Glomerular visceral epithelial cell (primary cell): ENCODE measurements around the gene DCAF8L1.
"Not testable (repeated sequence)": the region's sequence is repeated elsewhere in the genome, so short reads cannot be mapped to it uniquely, and the experiment has no call there.

Source experiments
- DNase-seq: peaks from one replicate; pipeline ENCODE4 v3.0.0-alpha.2; 2016; ENCODE audit errors: extremely low spot score

DCAF8L1 gene

DNA sequence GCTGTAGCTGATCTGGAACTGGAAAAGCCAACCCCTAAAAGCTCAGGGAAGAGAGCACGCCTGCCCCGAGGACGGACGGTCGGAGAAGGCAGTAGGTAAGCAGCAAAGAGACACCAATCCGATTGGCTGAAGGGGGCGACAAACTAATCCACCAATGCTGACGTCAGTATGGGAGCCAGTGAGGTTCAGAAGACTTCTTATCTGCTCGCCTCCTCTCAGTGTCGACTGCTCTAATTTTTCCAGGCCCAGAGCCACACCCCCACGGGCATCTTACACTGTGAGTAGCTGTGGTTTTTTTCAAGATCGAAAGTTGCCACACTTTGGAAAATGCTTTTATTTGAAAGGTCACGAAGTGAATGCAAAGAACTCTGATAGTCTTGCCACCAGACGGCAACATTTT, at the start of gene DCAF8L1:
DCAF8L1 (minus strand) TSS at position 101 of the 400 bp plus-strand sequence. CDS start 115 bp downstream, outside the sequence.
- no peak for DNase-seq

DNA sequence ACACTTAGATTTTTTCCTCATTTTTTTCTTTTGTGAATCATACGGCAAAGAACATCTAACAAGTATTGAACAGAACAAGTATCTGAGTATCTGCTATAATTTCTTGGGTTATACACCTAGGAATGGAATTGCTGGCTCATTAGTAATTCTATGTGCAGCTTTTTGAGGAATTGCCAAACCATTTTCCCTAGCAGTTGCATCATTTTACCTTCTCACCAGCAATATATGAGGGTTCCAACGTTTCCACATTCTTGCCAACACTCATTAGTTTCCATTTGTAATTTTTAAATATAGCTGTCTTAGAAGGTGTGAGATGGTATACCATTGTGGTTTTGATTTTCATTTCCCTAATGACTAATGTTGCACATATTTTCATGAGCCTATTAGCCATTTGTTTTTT, 41.1 kb upstream of the DCAF8L1 start:
- DNase-seq: no peak

DNA sequence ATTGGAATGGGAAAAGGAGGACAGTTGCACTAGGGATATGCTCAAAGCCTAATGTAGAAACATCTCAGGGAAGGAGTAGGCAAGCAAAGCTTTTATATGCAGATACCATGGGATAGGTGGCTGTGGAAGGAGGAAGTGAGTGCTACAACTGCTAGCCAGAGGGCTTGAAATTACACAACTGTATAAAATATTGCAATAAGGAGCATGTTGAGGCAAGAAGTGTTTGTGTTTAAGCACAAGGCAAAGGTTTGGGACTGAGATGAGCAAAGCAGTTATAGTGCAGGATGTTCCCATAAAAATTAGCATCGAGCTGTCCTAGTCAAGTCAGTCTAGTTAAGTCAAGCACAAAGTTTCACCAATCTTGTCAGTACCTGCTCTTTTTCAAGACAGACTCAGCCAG, 35.6 kb upstream of the DCAF8L1 start:
- DNase-seq: no peak

DNA sequence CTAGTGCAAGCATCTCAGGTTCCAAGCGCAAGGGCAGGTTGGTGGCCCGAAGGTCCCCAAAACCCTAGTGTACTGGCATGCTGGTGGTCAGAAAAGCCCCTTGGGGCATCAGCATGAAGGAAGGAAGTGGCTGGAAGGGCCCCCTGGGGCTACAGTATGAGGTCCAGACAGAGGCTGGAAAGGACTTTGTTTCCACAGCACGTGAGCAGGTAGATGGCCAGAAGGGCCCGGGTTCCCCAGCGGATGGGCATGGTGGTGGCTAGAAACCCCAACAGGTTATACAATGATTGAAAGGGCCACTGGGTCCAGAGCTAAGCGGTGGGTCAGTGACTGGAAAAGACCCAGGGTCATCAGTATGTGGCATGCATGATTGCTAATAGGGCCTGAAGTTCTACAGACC, 34.7 kb upstream of the DCAF8L1 start:
- DNase-seq: no peak

DNA sequence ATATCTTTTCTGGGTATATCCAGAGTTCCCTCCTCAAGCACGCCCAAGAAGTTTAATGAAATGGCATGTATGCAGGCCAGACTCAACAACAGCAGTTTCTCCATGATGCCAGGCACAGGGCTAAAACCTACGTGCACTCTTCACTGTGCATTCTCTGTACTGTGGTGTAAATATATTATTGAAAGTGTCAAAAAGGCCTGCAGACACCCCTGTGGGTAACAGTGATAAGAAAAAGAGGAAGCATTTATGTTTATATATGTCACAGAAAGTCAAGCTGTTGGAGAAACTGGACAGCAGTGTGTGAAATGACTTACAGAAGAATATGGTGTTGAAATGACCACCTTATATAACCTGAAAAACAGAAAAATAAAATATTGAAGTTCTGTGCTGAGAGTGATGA, 29.6 kb upstream of the DCAF8L1 start:
- DNase-seq: no peak

DNA sequence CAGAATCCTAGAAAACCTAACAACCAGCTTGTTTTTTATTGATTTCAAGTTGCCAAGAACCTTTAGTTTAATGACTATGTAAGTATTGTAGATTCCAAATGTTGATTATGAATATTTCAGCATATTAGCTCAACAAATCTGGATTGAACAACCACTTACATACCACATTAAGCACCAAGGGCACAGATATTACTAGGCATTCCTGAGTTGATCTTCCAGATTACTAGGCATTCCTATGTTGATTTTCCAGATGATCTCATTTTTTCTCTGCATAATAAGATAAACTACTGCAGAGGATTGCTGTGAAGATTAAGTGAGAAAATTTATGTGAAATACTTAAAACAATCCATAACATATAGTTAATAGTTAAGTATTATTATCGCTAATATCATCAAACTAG, 17.4 kb upstream of the DCAF8L1 start:
- no peak for DNase-seq

DNA sequence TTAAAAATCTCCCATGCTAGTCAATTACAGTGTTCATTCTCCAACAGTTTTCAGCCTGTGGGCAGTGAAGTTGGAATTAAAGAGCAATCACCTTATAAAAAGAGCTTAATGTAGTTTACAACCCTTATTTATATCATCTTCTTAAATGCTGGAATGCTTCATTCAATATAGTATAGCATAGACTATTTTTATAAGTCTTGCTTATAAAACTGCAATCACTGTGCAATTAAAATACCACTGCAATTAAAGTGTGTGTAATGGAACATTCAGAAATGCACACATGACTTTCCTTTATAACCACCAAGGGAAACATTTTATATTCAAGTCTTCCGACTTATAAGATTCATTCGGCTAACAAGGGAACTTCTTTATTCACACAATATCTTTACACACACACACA, 16.4 kb upstream of the DCAF8L1 start:
- DNase-seq: no peak

DNA sequence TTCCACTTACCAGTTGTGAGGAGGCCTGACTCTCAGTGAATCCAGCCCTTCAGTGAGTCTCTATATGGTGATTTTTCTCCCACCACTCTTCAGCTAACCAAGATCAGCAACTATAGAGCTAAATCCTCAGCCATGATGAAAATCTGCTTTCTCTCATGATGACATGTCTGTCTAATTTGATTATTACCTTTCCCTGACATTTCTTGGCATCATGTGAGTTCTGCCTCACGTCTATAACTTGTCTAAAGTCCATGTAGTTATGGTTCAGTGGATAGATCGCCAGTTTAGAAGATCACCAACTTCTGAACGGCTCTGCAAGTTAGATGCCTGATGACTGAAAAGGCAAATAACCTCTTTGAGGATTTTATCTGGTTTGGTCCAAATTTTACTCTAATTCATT, 14.9 kb upstream of the DCAF8L1 start:
- no peak for DNase-seq

DNA sequence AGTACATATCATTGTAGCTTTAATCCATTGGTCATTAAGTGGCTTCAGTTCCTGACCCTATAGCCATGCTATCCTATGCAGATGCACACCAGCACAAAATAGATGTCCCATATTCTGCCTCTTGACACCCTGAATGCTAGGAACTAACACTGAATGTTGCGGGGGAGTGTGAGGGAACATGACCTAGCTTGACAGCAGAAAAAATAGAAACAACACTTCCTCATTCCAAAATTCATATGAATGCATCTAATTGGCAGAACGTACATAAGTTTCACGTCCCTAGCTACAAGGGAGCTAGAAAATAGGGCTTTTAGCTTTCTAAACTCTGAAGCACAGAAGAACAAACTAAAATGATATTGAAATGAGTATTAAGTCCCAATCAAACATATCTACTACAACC, 14.4 kb upstream of the DCAF8L1 start:
- DNase-seq: no peak

DNA sequence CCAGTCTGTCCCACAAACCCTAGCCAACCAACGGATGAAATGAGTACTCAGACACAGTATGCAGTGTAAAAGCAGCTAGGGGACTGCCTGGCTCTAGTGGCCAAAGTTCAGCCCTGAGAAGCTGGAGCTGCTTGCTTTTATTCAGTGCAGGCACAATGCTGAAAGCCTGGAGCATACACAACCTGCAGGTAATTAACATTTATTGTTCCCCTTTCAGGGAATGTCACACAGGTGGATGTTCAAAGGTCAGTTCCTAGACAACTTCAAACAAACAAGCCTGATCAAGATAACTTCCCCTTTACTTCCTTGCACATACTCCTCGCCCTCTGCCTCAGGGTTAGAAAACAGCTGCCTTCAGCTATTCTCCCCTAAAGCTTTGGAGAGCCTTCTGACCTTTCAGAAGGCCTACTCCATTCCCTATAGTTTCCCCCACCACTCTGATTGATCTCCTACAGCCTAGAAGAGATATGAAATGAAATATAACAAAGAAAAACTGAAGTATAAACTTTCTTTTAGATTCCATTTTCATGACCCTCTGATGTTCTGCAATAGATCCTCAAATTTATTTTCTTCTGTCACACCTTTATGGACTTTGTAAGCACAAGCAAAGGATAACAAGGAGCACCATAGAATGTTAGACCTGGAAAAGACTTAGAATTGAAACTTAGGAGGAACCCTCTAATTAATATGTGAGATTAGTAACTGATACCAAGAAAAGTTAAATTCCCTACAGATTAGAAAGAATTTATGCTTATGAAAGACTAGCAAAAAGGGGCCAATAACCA, 6.8 kb upstream of the DCAF8L1 start:
- DNase-seq: no peak

DNA sequence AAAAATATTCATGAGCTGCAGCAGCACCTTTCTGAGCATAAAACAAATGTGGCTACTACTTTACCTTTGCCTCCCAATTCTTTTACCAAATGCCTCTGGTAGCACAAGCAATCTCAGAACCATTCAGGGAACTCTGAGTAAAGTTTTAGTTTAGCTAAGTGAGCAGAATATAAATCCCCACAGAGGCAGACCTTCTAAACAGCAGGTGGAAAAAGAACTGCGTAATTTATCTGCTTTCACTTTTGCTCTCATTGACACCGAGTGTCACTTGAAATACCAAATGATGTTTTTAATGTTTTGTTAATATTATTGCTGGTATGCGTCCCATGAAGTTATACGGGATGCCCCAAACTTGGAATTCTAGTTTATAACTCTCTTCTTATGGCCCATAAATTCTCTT, 4.3 kb downstream of the DCAF8L1 start:
- DNase-seq: not testable (repeated sequence)

DNA sequence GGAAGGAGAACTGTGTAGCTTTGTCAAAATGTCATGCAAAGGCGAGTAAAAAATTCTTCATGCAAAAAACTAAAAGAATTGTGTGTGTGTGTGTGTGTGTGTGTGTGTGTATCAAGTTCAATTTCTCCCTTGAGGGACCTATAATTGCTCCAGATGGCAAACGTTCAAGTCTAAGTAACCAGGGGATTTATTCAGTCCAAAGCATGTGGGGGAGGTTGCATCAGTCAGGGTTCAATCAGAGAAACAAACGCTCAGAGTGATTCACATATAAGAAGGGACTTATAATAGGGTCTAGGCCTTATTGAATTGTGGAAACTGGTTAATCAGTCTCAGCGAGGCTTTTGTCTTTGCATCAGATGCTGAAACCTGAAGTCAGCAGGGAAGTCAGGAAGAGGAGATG, 5.0 kb downstream of the DCAF8L1 start:
- no peak for DNase-seq

DNA sequence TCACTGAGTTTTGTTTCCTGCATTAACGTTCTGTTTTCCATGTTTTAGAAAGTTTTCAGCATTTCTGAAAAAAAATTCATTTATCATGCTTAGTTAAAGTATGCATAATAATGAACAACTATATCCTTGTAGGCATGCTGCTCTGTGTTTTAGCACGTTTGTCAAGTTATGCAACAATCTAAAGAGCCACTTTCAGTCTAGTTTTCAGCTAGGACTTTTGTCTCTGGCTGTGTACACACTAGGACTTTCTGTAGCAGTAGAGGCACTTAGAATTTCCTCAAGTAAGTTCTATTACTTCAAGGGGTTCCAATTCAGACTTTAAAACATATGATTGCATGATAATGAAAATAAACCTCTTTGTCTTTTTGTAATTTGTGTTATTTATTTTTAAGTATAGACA, 12.4 kb downstream of the DCAF8L1 start:
- DNase-seq: no peak

DNA sequence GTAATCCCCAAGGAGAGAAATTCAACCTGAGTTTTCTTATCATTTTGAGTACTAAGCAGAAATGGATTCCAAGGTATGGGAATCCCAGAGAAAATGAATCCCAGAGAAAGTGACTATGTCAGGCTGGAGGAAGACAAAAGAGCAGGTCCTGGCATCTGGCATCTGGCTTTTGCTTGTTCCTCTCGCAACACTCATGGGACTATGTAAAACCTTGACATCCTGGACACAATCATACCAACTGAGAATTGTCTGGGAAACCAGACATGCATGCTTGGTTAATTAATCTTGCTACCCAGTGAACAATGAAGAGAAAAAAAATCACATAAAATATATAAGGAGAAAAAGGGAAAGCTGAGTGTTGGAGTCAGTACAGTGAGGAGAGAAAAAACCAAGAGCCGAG, 12.9 kb downstream of the DCAF8L1 start:
- no peak for DNase-seq

DNA sequence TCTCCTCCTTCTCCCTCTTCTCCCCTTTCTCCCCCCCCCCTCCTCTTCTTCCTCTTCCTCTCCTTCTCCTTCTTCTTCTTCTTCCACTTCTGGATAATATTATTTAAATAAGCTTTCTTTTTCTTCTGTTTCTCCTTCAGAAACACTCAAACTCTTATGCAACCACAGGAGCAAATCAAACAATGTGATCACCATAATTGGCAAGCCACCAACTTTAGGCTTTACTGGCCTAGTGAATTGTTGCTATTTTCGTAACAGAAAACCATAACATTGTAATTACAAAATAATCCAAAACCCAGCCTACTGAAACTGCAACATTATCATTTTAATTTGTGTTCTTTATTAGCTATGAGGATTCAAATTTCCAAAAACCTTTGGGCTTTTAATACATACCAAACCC, 14.3 kb downstream of the DCAF8L1 start:
- DNase-seq: no peak

DNA sequence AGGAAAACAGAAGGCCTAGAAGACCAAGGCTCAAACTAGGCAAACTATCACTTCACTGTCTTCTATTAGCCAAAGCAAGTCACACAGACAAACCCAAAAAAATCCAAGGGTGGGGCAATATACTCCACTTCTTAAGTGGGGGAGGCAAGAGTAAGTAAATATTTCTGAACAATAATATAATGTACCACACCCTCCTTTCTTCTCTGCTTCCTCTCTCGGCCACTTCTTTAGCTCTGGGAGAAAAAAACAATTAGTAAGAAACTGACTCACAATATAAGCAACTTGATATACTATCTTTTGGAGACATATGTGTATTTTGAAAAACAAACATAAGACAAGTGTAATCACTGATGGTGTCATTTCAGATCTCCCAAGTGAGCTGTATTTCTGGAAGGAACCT, 14.8 kb downstream of the DCAF8L1 start:
- DNase-seq: no peak

DNA sequence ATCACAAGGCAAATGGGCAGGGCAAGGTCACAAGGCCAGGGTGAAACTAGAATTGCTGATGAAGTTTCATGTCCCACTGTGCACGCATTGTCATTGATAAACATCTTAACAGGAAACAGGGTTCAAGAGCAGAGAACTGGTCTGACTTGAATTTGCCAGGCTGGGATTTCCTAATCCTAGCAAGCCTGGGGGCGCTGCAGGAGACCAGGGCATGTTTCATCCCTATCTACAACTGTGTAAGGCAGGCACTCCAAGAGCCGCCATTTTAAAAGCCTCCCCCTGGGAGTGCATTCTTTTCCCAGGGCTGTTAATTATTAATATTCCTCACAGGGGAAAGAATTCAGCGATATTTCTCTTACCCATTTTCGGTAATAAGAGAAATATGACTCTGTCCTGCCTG, 15.9 kb downstream of the DCAF8L1 start:
- not testable (repeated sequence) for DNase-seq

DNA sequence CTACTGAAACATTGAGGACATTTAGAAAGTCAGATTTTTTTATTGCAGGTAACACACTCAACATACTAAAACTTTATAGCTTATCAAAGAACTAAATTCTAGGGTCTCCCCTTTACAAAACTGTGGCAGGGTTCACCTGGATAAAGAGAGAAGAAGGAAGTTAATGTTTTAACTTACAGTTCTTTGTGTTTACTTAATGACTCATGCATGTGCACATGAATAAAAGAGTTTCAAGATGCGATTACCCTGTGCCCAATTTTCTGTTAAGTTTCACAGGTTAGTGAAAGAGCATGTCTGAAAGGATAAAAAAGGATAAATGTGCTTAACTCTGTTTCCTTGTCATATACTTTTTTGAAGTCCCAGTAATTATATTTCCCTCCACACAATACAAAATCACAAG, 16.8 kb downstream of the DCAF8L1 start:
- no peak for DNase-seq

DNA sequence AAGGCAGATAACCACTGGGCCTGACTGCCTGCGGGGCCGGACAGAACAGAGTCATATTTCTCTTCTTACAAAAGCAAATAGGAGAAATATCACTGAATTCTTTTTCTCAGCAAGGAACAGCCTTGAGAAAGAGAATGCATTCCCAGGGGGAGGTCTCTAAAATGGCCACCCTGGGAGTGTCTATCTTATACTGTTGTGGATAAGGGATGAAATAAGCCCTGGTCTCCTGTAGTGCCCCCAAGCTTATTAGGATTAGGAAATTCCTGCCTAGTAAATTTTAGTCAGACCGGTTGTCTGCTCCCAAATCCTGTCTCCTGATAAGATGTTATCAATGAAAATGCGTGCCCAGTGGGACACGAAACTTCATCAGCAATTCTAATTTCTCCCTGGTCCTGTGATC, 20.8 kb downstream of the DCAF8L1 start:
- DNase-seq: not testable (repeated sequence)

DNA sequence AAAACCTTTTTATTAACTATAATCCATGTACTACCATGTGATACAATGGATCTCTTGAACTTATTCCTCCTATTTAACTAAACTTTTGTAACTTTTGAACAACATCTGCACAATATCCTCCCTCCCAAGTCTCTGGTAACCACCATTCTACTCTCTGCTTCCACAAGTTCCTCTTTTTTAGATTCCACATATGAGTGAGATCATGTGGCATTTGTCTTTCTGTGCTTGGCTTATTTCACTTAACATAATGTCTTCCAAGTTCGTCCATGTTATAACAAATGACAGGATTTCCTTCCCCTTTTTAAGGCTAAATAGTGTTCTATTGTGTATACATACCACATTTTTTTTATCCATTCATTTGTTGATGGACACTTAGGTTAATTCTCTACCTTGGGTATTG, 28.1 kb downstream of the DCAF8L1 start:
- no peak for DNase-seq

DNA sequence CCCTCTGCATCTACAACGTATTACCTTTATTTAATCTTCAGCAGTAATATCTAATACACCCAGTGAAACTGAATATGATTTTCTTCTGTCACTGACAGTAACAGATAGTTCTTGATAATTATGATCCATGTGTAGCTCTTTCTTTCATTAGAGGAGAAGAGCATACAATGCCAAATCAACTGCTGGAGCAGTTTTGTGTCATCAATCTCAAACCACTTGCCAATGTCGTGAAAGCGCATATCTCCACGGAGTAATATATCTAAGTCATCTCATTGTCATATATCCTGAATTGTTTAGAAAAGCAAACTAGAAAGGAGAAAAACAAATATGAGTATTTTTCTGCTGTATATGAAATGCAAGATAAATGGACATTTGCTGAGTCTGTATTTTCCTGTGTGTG, 47.9 kb downstream of the DCAF8L1 start:
- no peak for DNase-seq
